Measurements from ENCODE around the gene PRUNE2.
"Not testable (repeated sequence)": the region's sequence is repeated elsewhere in the genome, so short reads cannot be mapped to it uniquely, and the experiment has no call there.

Gene PRUNE2

GRCh38 chr9:76905791-76906646 is at the start of gene PRUNE2:
PRUNE2 (minus strand) TSS chr9:76906114; CDS start chr9:76905963, 151 bp downstream.
- DNase-seq: peak; percentile 68 to 76

- not testable (repeated sequence) for DNase-seq
These were observed 49.5 kb upstream of the PRUNE2 start for GRCh38 chr9:76955406-76955805.

- no peak for DNase-seq
These were observed 44.0 kb upstream of the PRUNE2 start for GRCh38 chr9:76949865-76950264.

- DNase-seq: no peak
These were observed 38.1 kb upstream of the PRUNE2 start for GRCh38 chr9:76944011-76944410.

GRCh38 chr9:76943054-76943453 is 37.1 kb upstream of the PRUNE2 start:
- DNase-seq: no peak

GRCh38 chr9:76932757-76933156 is 26.8 kb upstream of the PRUNE2 start:
- DNase-seq: no peak

GRCh38 chr9:76932265-76932664 is 26.4 kb upstream of the PRUNE2 start:
- DNase-seq: no peak

- DNase-seq: no peak
These were observed 21.8 kb upstream of the PRUNE2 start for GRCh38 chr9:76927540-76928240.

- DNase-seq: no peak
These were observed 20.9 kb upstream of the PRUNE2 start for GRCh38 chr9:76926846-76927245.

- DNase-seq: no peak
These were observed 20.4 kb upstream of the PRUNE2 start for GRCh38 chr9:76926324-76926741.

- no peak for DNase-seq
These were observed 15.3 kb upstream of the PRUNE2 start for GRCh38 chr9:76921165-76921564.

GRCh38 chr9:76917299-76917698 is 11.4 kb upstream of the PRUNE2 start:
- DNase-seq: no peak

- no peak for DNase-seq
These were observed 10.3 kb upstream of the PRUNE2 start for GRCh38 chr9:76916231-76916630.

- no peak for DNase-seq
These were observed 7.6 kb upstream of the PRUNE2 start for GRCh38 chr9:76913467-76913866.

GRCh38 chr9:76912636-76913275 is 6.8 kb upstream of the PRUNE2 start:
- DNase-seq: peak; percentile 74 to 85

- DNase-seq: no peak
These were observed 6.1 kb upstream of the PRUNE2 start for GRCh38 chr9:76911971-76912370.

GRCh38 chr9:76910861-76911260 is 4.9 kb upstream of the PRUNE2 start:
- no peak for DNase-seq

- no peak for DNase-seq
These were observed 697 bp upstream of the PRUNE2 start for GRCh38 chr9:76906647-76906975.

GRCh38 chr9:76904661-76905457 is 1.1 kb downstream of the PRUNE2 start:
- no peak for DNase-seq

- no peak for DNase-seq
These were observed 3.5 kb downstream of the PRUNE2 start for GRCh38 chr9:76902395-76902794.

- no peak for DNase-seq
These were observed 4.1 kb downstream of the PRUNE2 start for GRCh38 chr9:76901801-76902200.

- DNase-seq: no peak
These were observed 5.0 kb downstream of the PRUNE2 start for GRCh38 chr9:76900884-76901440.

GRCh38 chr9:76898786-76899185 is 7.1 kb downstream of the PRUNE2 start:
- no peak for DNase-seq
